Measurements from ENCODE around the gene NR2C1. TPM values are rescaled to one million over a fixed set of nuclear protein-coding genes. Genes with fewer than 3 reads are reported as not detected.

NR2C1 gene
- total and polyA plus RNA-seq, 10 of the 15 experiments (the other 5 are each of a cell fraction or from before 2014, with no cell fraction given), result 8.8 to 38.1 (median 31.3) TPM

DNA sequence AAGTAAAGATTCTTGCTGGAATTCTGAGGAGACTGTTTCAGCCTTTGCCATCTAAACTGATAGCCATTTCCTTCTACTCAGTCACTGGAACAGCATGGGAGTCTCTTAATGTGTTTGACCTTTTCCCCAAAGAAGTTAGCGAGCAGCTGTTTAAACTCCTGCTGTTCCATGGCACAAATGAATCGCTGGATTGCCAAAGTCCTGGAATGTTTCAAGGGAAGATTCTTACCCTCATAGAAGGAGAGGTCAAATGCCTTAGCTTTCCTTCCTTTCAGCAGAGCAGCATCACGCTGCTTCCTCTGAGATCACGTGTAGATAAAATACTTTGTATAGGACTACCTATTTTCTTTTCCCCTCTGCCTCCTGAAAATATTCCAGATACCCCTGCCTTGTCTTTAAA, 10.5 kb upstream of the NR2C1 start:
- Histone ChIP-seq H3K36me3 (ENCODE audit: control insufficient read depth in 2 of 2, insufficient read depth in 2 of 2, low read length in 1 of 2) (no peaks in the 10 kb centered on the region), H4K20me1 (ENCODE audit: control insufficient read depth, insufficient read depth) (no peaks in the 10 kb centered on the region), H3K27me3 (replicated peaks in 1 of 2; ENCODE audit: control insufficient read depth in 2 of 2, insufficient read depth in 2 of 2, low read length in 1 of 2) (no peaks in the 10 kb centered on the region), H3K4me1 (ENCODE audit: control insufficient read depth, insufficient read depth, low read length) (peaks cover 18% of the 10 kb centered on the region), H2AFZ (ENCODE audit: control insufficient read depth, low read depth, low read length) (no peak overlapping the region), H3K4me3 (no peak overlapping the region), H3K9ac (ENCODE audit: control insufficient read depth, insufficient read depth, low read length) (no peak overlapping the region), H3K79me2 (ENCODE audit: control insufficient read depth, insufficient read depth, low read length) (no peaks in the 10 kb centered on the region), H3K4me2 (ENCODE audit: control insufficient read depth, insufficient read depth) (no peak overlapping the region), H3K27ac (ENCODE audit: control insufficient read depth, insufficient read depth) (no peak overlapping the region), H3K9me3 (replicated peaks; ENCODE audit: control insufficient read depth, insufficient read depth, low read length) (no peaks in the 10 kb centered on the region)
- no peak for DNase-seq (ENCODE audit: low read depth, low spot score)
- intact Hi-C loops (cut with micrococcal nuclease; ENCODE audit: unreplicated experiment) (no loop called here), in situ Hi-C loops (cut with MboI) (no loop called here)
- SMC1A ChIA-PET (ENCODE audit: uncharacterized antibody, unreplicated experiment), result no interaction called here
- POLR2A ChIA-PET, result interaction anchor here (0.5 kb wide), 1 partner anchor 81 kb away, joined by 7 read pairs; no protein-coding TSS in a partner anchor
- 100% methylated on average over 4 of the region's 4 CpGs for WGBS (ENCODE audit: insufficient coverage, insufficient replicate concordance, low lambda C conversion rate, missing lambda C conversion rate)
- BruUV-seq (replicated peaks), result no TSS peak
- FAIRE-seq, result no peak
- no peak for TF ChIP-seq ELK1 (IDR thresholded peaks at IDR 0.05; ENCODE audit: low read depth, low read length)
- TF ChIP-seq MTA3 (IDR thresholded peaks at IDR 0.05; ENCODE audit: borderline replicate concordance, low read length), result no peak
- TF ChIP-seq ZNF384 (IDR thresholded peaks at IDR 0.05; ENCODE audit: borderline replicate concordance, low read depth, low read length), result no peak
- no peak for TF ChIP-seq MEF2B (IDR thresholded peaks at IDR 0.05; ENCODE audit: partially characterized antibody, poor library complexity, severe bottlenecking)
- TF ChIP-seq ETV6 (conservative IDR thresholded peaks at IDR 0.05 in 1 of 2, IDR thresholded peaks at IDR 0.05 in 1 of 2; ENCODE audit: borderline replicate concordance in 1 of 2, low read depth in 1 of 2), result no peak
- no peak for TF ChIP-seq CTCF (IDR thresholded peaks at IDR 0.05 in 2 of 3, conservative IDR thresholded peaks at IDR 0.05 in 1 of 3; ENCODE audit: control insufficient read depth in 2 of 3, extremely low read depth in 1 of 3, insufficient read depth in 1 of 3, low read depth in 3 of 3, low read length in 3 of 3)
- TF ChIP-seq HSF1 (IDR thresholded peaks at IDR 0.05; ENCODE audit: low read depth, low read length), result no peak
- TF ChIP-seq MYB (IDR thresholded peaks at IDR 0.05; ENCODE audit: borderline replicate concordance, low read depth, low read length), result no peak
- no peak for TF ChIP-seq SUZ12 (IDR thresholded peaks at IDR 0.05; ENCODE audit: unreplicated experiment)
- RAD21 ChIA-PET (ENCODE audit: unreplicated experiment), result no interaction called here
- CTCF ChIA-PET, result interaction anchor here (1.1 to 1.6 kb wide), 2 partner anchors 10 to 11 kb away, joined by 4 read pairs; partner anchors contain the start of gene NR2C1
- ATAC-seq, result no peak

Data from GM12878 (cell line).